Measurements from ENCODE around the gene CREBBP. TPM values are rescaled to one million over a fixed set of nuclear protein-coding genes. Genes with fewer than 3 reads are reported as not detected.

Gene CREBBP
- total and polyA plus RNA-seq, 9 of the 15 experiments (the other 6 are each of a cell fraction or from before 2014, with no cell fraction given), result 0.70 to 24.8 (median 5.6) TPM

DNA sequence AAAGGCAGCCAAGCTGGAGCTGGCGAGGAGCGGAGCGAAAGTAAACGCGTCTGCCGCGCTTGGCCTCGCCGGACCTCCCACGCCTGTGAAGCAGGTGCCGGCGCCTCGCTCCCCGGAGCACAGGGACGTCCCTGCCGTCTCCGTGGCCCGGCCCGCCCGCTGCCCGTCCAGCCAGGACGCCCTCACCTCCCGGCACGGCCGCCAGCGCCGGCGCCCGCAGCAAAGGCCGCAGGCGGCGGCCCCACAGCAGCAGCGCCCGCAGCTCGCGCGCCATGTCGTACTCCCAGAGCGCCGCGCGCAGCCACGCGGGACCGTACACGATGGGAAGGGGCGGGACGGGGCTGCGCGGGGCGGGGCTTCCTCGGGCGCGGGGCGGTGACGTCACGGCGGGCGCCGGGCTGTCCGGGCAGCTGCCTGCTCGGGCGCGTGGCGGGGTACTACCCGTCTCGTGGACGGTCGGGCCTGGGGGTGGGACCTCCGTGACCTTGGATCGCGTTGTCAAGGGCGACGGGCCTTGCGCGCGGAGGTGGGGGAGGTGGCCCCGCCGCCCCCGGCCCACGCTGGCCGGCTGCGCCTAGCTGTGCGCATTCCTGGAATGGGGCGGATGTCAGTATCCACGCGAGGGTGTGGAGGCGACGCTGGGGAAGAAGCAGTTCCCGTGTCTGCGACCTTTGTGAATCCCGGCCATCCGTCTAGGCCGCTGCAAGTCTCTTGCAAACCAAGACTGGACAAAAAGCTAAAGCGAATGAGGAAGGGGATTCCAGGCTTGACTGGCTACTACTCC, 163.1 kb downstream of the CREBBP start, which contains the start of gene TRAP1 (continued):
- TF ChIP-seq BCOR (IDR thresholded peaks at IDR 0.05) (no peak), ZNF639 (CRISPR knock-in tag; conservative IDR thresholded peaks at IDR 0.05 in 1 of 2, IDR thresholded peaks at IDR 0.05 in 1 of 2) (0 out of 4 replicates have a peak, but pooled peaks of 1 of the 2 experiments have one; percentile 45), HNRNPLL (IDR thresholded peaks at IDR 0.05; ENCODE audit: low read depth, low read length, poor library complexity, severe bottlenecking) (no peak), MLX (CRISPR knock-in tag; conservative IDR thresholded peaks at IDR 0.05) (peak; percentile 80 to 83; a peak in 2 of 4 replicates), SMAD3 (CRISPR knock-in tag; conservative IDR thresholded peaks at IDR 0.05) (no peak), NFE2 (IDR thresholded peaks at IDR 0.05; ENCODE audit: low read depth) (no peak), SNIP1 (IDR thresholded peaks at IDR 0.05; ENCODE audit: low read depth) (no peak), GABPB2 (CRISPR knock-in tag; conservative IDR thresholded peaks at IDR 0.05) (no peak), DACH1 (IDR thresholded peaks at IDR 0.05; ENCODE audit: partially characterized antibody) (no peak), TCF7 (IDR thresholded peaks at IDR 0.05; ENCODE audit: borderline replicate concordance) (no peak), PHB2 (IDR thresholded peaks at IDR 0.05; ENCODE audit: low read depth) (no peak), TEAD2 (tag; IDR thresholded peaks at IDR 0.05) (no peak), FOSL1 (tag; conservative IDR thresholded peaks at IDR 0.05) (0 out of 2 replicates have a peak, but pooled peaks have one; percentile 44), CREM (IDR thresholded peaks at IDR 0.05; ENCODE audit: low read depth) (peak; percentile 98), U2AF2 (optimal IDR thresholded peaks at IDR 0.05; ENCODE audit: low read depth, low read length) (no peak)
- TF ChIP-seq, protein P1, sequence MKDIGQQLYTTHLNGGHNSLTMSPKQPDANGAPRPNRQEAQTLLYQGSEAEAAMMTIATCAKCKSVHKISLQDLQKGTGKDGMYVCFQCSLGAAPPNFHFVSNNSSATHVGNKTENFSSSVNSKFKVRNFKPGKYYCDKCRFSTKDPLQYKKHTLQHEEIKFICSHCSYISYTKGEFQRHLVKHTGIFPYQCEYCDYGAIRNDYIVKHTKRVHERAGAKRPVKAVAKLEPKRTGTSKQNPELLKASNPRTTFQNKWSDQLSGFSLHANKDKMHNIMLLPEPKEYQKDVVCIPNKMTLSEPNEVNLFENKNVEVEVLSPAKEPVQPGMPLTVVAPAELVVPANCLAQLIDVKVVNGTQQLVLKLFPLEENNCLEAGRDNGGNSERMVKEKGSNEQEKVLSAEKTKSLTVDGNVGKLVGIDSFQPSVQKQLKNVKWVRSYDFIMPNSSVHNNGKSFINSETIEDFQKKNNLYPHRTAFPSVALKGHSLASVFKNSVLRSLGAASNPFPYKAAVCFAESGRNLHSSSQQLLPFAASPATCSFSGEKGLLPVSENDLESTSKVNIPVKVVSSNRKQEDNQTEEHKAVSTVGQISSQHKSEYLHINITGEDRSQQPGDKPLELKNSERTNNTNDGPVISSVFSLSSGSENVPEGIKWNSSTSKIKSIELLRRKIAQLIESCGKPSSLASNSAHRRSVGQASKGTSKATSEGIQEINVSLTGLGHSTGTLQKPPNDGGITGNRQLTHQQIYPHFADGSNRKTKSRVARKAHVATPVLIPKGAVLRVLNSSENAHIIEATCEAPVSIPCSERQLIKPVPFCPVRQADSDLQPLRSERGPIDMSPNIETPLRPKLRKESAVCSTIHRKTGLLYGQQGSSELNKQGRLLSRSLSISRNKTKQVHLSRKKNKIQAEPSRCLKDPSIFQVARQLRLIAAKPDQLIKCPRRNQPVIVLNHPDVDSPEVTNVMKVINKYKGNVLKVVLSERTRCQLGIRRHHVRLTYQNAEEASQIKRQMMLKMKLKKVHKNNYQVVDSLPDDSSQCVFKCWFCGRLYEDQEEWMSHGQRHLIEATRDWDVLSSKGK (CRISPR knock-in tag; IDR thresholded peaks at IDR 0.05), result no peak
- TF ChIP-seq, protein P2, sequence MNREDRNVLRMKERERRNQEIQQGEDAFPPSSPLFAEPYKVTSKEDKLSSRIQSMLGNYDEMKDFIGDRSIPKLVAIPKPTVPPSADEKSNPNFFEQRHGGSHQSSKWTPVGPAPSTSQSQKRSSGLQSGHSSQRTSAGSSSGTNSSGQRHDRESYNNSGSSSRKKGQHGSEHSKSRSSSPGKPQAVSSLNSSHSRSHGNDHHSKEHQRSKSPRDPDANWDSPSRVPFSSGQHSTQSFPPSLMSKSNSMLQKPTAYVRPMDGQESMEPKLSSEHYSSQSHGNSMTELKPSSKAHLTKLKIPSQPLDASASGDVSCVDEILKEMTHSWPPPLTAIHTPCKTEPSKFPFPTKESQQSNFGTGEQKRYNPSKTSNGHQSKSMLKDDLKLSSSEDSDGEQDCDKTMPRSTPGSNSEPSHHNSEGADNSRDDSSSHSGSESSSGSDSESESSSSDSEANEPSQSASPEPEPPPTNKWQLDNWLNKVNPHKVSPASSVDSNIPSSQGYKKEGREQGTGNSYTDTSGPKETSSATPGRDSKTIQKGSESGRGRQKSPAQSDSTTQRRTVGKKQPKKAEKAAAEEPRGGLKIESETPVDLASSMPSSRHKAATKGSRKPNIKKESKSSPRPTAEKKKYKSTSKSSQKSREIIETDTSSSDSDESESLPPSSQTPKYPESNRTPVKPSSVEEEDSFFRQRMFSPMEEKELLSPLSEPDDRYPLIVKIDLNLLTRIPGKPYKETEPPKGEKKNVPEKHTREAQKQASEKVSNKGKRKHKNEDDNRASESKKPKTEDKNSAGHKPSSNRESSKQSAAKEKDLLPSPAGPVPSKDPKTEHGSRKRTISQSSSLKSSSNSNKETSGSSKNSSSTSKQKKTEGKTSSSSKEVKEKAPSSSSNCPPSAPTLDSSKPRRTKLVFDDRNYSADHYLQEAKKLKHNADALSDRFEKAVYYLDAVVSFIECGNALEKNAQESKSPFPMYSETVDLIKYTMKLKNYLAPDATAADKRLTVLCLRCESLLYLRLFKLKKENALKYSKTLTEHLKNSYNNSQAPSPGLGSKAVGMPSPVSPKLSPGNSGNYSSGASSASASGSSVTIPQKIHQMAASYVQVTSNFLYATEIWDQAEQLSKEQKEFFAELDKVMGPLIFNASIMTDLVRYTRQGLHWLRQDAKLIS (CRISPR knock-in tag; IDR thresholded peaks at IDR 0.05), result no peak
- TF ChIP-seq, protein P3, sequence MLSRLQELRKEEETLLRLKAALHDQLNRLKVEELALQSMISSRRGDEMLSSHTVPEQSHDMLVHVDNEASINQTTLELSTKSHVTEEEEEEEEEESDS (CRISPR knock-in tag; IDR thresholded peaks at IDR 0.05), result no peak

Data from K562 (cell line).